ENCODE results near the gene CCDC8.

DNA sequence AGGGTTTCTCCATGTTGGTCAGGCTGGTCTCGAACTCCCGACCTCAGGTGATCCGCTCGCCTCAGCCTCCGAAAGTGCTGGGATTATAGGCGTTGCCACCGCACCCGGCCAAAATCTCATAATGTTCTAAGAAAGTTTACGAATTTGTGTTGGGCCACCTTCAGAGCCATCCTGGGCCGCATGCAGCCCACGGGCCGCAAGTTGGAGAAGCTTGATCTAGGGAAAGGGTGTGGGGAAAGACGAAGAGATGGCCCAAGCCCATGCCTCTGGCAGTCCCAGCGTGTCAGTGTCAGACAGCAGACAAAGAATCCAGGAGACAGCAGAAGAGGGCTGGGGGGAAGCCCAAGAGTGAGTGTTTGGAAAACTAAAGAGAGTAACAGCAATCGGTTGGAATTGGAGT, 32.7 kb upstream of the CCDC8 start:
- TF ChIP-seq, protein P1, sequence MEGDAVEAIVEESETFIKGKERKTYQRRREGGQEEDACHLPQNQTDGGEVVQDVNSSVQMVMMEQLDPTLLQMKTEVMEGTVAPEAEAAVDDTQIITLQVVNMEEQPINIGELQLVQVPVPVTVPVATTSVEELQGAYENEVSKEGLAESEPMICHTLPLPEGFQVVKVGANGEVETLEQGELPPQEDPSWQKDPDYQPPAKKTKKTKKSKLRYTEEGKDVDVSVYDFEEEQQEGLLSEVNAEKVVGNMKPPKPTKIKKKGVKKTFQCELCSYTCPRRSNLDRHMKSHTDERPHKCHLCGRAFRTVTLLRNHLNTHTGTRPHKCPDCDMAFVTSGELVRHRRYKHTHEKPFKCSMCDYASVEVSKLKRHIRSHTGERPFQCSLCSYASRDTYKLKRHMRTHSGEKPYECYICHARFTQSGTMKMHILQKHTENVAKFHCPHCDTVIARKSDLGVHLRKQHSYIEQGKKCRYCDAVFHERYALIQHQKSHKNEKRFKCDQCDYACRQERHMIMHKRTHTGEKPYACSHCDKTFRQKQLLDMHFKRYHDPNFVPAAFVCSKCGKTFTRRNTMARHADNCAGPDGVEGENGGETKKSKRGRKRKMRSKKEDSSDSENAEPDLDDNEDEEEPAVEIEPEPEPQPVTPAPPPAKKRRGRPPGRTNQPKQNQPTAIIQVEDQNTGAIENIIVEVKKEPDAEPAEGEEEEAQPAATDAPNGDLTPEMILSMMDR (IDR thresholded peaks at IDR 0.05), result no peak
- TF ChIP-seq POLR2A (IDR thresholded peaks at IDR 0.05), result no peak
